Immature natural killer cell (primary cell): ENCODE results near the gene KLHL28. TPM values are rescaled to one million over a fixed set of nuclear protein-coding genes. Genes with fewer than 3 reads are reported as not detected.

ENCODE experiments used
- DNase-seq, 3 donors: peaks; one replicate each; pipeline ENCODE4 v3.0.0; 2022; ENCODE audit warnings: mixed read lengths in 1 of 3
- H3K27ac Mint-ChIP-seq, 6 donors: one replicate each; pipeline ENCODE4 v1.8.0; 2020; ENCODE audit warnings: mixed read lengths in 6 of 6, mild to moderate bottlenecking in 5 of 6, inconsistent platforms in 4 of 6, moderate library complexity in 3 of 6
- H3K27me3 Mint-ChIP-seq, 3 donors: one replicate each; pipeline ENCODE4 v1.8.0; 2020 to 2021; ENCODE audit warnings: low read depth in 3 of 3, mild to moderate bottlenecking in 3 of 3, mixed read lengths in 3 of 3, moderate library complexity in 3 of 3, inconsistent platforms in 1 of 3
- H3K36me3 Mint-ChIP-seq, 3 donors: one replicate each; pipeline ENCODE4 v1.8.0; 2020; ENCODE audit warnings: mixed read lengths in 3 of 3, inconsistent platforms in 2 of 3, mild to moderate bottlenecking in 2 of 3
- H3K4me1 Mint-ChIP-seq, 2 donors: one replicate each; pipeline ENCODE4 v1.8.0; 2020; ENCODE audit warnings: inconsistent platforms in 2 of 2, mild to moderate bottlenecking in 2 of 2, mixed read lengths in 2 of 2, moderate library complexity in 1 of 2
- H3K4me3 Mint-ChIP-seq, 5 donors: one replicate each; pipeline ENCODE4 v1.8.0; 2020; ENCODE audit warnings: mild to moderate bottlenecking in 5 of 5, mixed read lengths in 5 of 5, inconsistent platforms in 3 of 5, moderate library complexity in 3 of 5
- H3K9me3 Mint-ChIP-seq, 6 donors: one replicate each; pipeline ENCODE4 v1.8.0; 2020; ENCODE audit warnings: mild to moderate bottlenecking in 6 of 6, mixed read lengths in 6 of 6, inconsistent platforms in 4 of 6, moderate library complexity in 3 of 6
- polyA plus RNA-seq, 3 donors: library from polyadenylated mRNA; unstranded; fragments of 300-500 nt; fragmentation: Illumina TruSeq; gene quantifications; one replicate each; pipeline ENCODE4 v1.2.3, GENCODE V29; 2021

Gene KLHL28
- polyA plus RNA-seq, 3 donors from 2014 or later, result 32.1 to 79.9 (median 36.3) TPM

- Mint-ChIP-seq H3K36me3 (peaks cover 33 to 59% (median 53%) of the 10 kb centered on the region in 3 donors), H3K27me3 (no peaks in the 10 kb centered on the region), H3K4me1 (peaks cover 44 to 72% of the 10 kb centered on the region in 2 donors), H3K9me3 (peaks cover 6 to 41% (median 23%) of the 10 kb centered on the region in 6 donors), H3K27ac (no peak overlapping the region), H3K4me3 (peak overlapping the region in 4 of 5 donors; percentile 4 to 21 (median 10))
- DNase-seq, result no peak
Observed at GRCh38 chr14:44968714-44969113, 7.0 kb upstream of the KLHL28 start.

GRCh38 chr14:44966601-44967336 lies 5.0 kb upstream of the KLHL28 start:
- Mint-ChIP-seq H3K27ac (peak overlapping the region in 1 of 6 donors; percentile 33), H3K4me1 (peaks cover 39 to 53% of the 10 kb centered on the region in 2 donors), H3K27me3 (no peaks in the 10 kb centered on the region), H3K36me3 (peaks cover 33 to 57% (median 46%) of the 10 kb centered on the region in 3 donors), H3K4me3 (peak overlapping the region; percentile 15 to 58 (median 31)), H3K9me3 (peaks cover 6 to 41% (median 25%) of the 10 kb centered on the region in 6 donors)
- no peak for DNase-seq

DNA sequence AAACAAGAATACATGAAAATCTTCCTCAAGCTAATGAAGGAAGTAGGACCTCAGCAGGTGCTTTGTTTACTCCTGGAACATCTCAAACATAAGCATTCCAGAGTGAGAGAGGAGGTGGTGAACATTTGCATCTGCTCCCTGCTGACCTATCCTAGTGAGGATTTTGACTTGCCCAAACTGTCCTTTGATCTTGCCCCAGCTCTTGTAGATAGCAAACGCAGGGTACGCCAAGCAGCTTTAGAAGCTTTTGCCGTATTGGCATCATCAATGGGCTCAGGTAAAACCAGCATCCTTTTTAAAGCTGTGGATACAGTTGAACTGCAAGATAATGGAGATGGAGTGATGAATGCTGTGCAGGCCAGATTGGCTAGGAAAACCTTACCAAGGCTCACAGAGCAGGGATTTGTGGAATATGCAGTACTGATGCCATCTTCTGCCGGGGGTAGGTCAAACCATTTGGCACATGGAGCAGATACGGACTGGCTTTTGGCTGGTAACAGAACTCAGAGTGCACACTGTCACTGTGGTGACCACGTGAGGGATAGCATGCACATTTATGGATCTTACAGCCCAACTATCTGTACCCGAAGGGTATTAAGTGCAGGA lies 2.1 kb upstream of the KLHL28 start:
- no peak overlapping the region for H3K4me3 Mint-ChIP-seq
- no peak for DNase-seq
- no peaks in the 10 kb centered on the region for H3K27me3 Mint-ChIP-seq
- peaks cover 24 to 28% of the 10 kb centered on the region in 2 donors for H3K4me1 Mint-ChIP-seq
- peak overlapping the region in 2 of 6 donors; percentile 15 to 54 for H3K27ac Mint-ChIP-seq
- peaks cover 17 to 33% (median 21%) of the 10 kb centered on the region in 3 donors for H3K36me3 Mint-ChIP-seq
- H3K9me3 Mint-ChIP-seq, result peaks cover 6 to 29% (median 17%) of the 10 kb centered on the region in 6 donors

GRCh38 chr14:44963044-44963528 lies 1.3 kb upstream of the KLHL28 start:
- H3K4me1 Mint-ChIP-seq, result peaks cover 17 to 26% of the 10 kb centered on the region in 2 donors

DNA sequence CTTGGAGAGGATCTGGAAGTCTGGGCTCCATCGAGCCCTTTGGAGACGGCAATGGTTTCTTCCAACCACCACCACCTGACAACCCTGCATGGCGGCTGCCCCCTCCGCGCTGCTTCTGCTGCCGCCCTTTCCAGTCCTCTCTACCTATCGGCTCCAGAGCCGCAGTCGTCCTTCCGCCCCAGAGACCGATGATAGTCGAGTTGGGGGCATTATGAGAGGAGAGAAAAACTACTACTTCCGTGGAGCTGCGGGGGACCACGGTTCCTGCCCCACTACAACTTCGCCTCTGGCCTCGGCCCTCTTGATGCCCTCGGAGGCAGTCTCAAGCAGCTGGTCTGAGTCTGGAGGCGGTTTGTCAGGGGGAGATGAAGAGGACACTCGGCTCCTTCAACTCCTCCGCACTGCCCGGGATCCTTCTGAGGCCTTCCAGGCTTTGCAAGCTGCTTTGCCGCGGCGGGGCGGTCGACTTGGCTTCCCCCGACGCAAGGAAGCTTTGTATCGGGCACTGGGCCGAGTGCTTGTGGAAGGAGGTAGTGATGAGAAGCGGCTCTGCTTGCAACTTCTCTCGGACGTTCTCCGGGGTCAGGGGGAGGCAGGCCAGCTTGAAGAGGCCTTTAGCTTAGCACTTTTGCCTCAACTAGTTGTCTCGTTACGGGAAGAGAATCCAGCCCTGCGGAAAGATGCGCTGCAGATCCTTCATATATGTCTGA lies 742 bp upstream of the KLHL28 start:
- Mint-ChIP-seq H3K4me1 (peaks cover 11 to 27% of the 10 kb centered on the region in 2 donors), H3K4me3 (no peak overlapping the region), H3K27ac (no peak overlapping the region), H3K9me3 (peaks cover 6 to 22% (median 14%) of the 10 kb centered on the region in 6 donors), H3K27me3 (no peaks in the 10 kb centered on the region), H3K36me3 (peaks cover 11 to 22% (median 15%) of the 10 kb centered on the region in 3 donors)
- DNase-seq, result no peak

More at GRCh38 chr14:44963044-44963528, 1.3 kb upstream of the KLHL28 start:
- Mint-ChIP-seq H3K9me3 (peaks cover 6 to 24% (median 15%) of the 10 kb centered on the region in 6 donors), H3K36me3 (peaks cover 11 to 27% (median 16%) of the 10 kb centered on the region in 3 donors), H3K27me3 (no peaks in the 10 kb centered on the region), H3K4me3 (no peak overlapping the region), H3K27ac (no peak overlapping the region)
- DNase-seq, result no peak

GRCh38 chr14:44961151-44961553 lies 595 bp downstream of the KLHL28 start:
- Mint-ChIP-seq H3K27ac (no peak overlapping the region), H3K36me3 (peaks cover 8 to 16% (median 11%) of the 10 kb centered on the region in 3 donors), H3K4me1 (peaks cover 3 to 23% of the 10 kb centered on the region in 2 donors), H3K9me3 (peaks cover 6 to 21% (median 14%) of the 10 kb centered on the region in 6 donors), H3K4me3 (no peak overlapping the region), H3K27me3 (no peaks in the 10 kb centered on the region)
- peak; percentile 46 to 58 (median 53) for DNase-seq

- DNase-seq, result no peak
- no peaks in the 10 kb centered on the region for H3K27me3 Mint-ChIP-seq
- H3K4me1 Mint-ChIP-seq, result peaks cover 8 to 26% of the 10 kb centered on the region in 2 donors
- H3K36me3 Mint-ChIP-seq, result peaks cover 8 to 15% (median 11%) of the 10 kb centered on the region in 3 donors
- no peak overlapping the region for H3K4me3 Mint-ChIP-seq
- H3K9me3 Mint-ChIP-seq, result peaks cover 6 to 21% (median 14%) of the 10 kb centered on the region in 6 donors
- H3K27ac Mint-ChIP-seq, result peak overlapping the region in 2 of 6 donors; percentile 80 to 81
Observed at GRCh38 chr14:44960646-44961045, 1.1 kb downstream of the KLHL28 start.

DNA sequence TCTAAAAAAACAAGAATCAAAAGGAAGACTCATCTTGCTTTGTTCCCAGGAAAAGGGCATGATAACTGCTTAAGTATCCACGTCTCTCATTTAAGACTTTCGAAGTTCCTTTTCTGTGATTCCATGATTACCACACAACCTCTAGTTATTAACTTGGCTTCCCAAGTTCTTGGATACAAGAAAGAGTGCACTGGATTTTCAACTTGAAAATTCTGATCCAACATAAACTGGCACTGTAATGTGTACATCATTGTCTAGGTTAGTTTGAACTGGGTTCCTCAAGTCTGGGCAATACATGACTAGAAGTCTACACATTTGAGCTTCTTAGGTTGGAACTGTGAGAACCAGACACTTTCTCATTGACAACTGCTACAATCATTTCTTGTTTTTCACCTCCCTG lies 1.6 kb downstream of the KLHL28 start:
- Mint-ChIP-seq H3K27ac (peak overlapping the region in 3 of 6 donors; percentile 36 to 81 (median 80)), H3K4me3 (no peak overlapping the region), H3K4me1 (peaks cover 13 to 25% of the 10 kb centered on the region in 2 donors), H3K36me3 (peaks cover 8 to 12% (median 11%) of the 10 kb centered on the region in 3 donors), H3K9me3 (peaks cover 6 to 18% (median 13%) of the 10 kb centered on the region in 6 donors), H3K27me3 (no peaks in the 10 kb centered on the region)
- DNase-seq, result no peak

GRCh38 chr14:44959538-44959937 lies 2.2 kb downstream of the KLHL28 start:
- Mint-ChIP-seq H3K27ac (peak overlapping the region in 3 of 6 donors; percentile 17 to 81 (median 36)), H3K9me3 (peaks cover 2 to 14% (median 8%) of the 10 kb centered on the region in 6 donors), H3K36me3 (peaks cover 6% of the 10 kb centered on the region in 3 donors), H3K4me1 (peaks cover 19 to 25% of the 10 kb centered on the region in 2 donors), H3K27me3 (no peaks in the 10 kb centered on the region), H3K4me3 (peak overlapping the region in 1 of 5 donors; percentile 23)
- DNase-seq, result no peak

DNA sequence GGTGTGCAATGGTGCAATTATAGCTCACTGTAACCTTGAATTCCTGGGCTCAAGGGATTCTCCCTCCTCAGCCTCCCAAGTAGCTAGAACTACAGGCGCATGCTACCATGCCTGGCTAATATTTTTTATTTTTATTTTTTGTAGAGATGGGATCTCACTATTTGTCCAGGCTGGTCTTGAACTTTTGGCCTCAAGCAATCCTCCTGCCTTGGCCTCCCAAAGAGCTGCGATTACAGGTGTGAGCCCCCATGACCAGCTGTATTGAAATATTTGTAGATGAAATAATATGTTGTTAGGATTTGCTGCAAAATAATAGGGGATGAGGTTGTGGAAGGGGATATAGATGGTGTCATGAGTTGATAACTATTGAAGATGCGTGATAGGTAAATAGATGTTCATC lies 4.9 kb downstream of the KLHL28 start:
- Mint-ChIP-seq H3K36me3 (peaks cover 0 to 5% (median 3%) of the 10 kb centered on the region in 3 donors), H3K9me3 (no peaks in the 10 kb centered on the region), H3K27ac (no peak overlapping the region), H3K4me3 (peak overlapping the region in 1 of 5 donors; percentile 1), H3K4me1 (peaks cover 43 to 44% of the 10 kb centered on the region in 2 donors), H3K27me3 (no peaks in the 10 kb centered on the region)
- no peak for DNase-seq

- H3K36me3 Mint-ChIP-seq, result peaks cover 0 to 5% (median 3%) of the 10 kb centered on the region in 3 donors
- H3K4me3 Mint-ChIP-seq, result no peak overlapping the region
- peaks cover 53 to 56% of the 10 kb centered on the region in 2 donors for H3K4me1 Mint-ChIP-seq
- H3K9me3 Mint-ChIP-seq, result no peaks in the 10 kb centered on the region
- no peaks in the 10 kb centered on the region for H3K27me3 Mint-ChIP-seq
- DNase-seq, result no peak
- no peak overlapping the region for H3K27ac Mint-ChIP-seq
Observed at GRCh38 chr14:44955528-44955927, 6.2 kb downstream of the KLHL28 start.

DNA sequence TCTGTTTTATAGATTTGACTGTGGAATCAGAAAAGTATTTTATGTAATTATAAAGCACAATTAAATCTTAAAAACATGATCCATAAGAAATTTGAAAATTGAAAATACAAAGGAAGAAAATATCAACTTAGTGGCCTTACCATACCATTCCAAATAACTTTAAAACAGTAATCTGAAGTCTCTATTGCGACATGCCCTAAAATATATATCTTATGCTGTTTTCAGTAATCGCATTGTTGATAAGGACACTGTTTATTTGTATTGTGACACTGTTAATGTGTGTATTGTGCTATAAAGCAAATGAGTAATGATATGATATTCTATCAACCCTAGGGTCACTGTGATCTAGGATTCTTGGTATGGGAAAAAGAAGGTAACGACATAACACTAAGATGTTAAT lies 7.0 kb downstream of the KLHL28 start:
- DNase-seq, result no peak
- Mint-ChIP-seq H3K27me3 (no peaks in the 10 kb centered on the region), H3K9me3 (no peaks in the 10 kb centered on the region), H3K4me3 (no peak overlapping the region), H3K27ac (no peak overlapping the region), H3K4me1 (peaks cover 53 to 60% of the 10 kb centered on the region in 2 donors), H3K36me3 (peaks cover 0 to 5% (median 3%) of the 10 kb centered on the region in 3 donors)

GRCh38 chr14:44952391-44953110 lies 9.2 kb downstream of the KLHL28 start:
- H3K4me3 Mint-ChIP-seq, result peak overlapping the region in 1 of 5 donors; percentile 12
- H3K27me3 Mint-ChIP-seq, result no peaks in the 10 kb centered on the region

More at GRCh38 chr14:44952391-44953110, 9.2 kb downstream of the KLHL28 start:
- Mint-ChIP-seq H3K27ac (peak overlapping the region in 3 of 6 donors; percentile 42 to 79 (median 64)), H3K4me1 (peaks cover 44 to 82% of the 10 kb centered on the region in 2 donors), H3K36me3 (peaks cover 0 to 9% (median 3%) of the 10 kb centered on the region in 3 donors), H3K9me3 (no peaks in the 10 kb centered on the region)
- no peak for DNase-seq
